Fibroblast of skin of scalp (primary cell): ENCODE results near the gene GALNT7.
"Not testable (repeated sequence)": the region's sequence is repeated elsewhere in the genome, so short reads cannot be mapped to it uniquely, and the experiment has no call there.

Experiments used
- DNase-seq: peaks from one replicate; pipeline ENCODE4 v3.0.0-alpha.2; 2013

GALNT7 gene

GRCh38 chr4:173167758-173168395, 734 bp upstream of the GALNT7 start:
- peak; percentile 27 for DNase-seq

- DNase-seq, result no peak
These were observed 492 bp downstream of the GALNT7 start for GRCh38 chr4:173169178-173169427.

- DNase-seq, result peak; percentile 70
These were observed 994 bp downstream of the GALNT7 start for GRCh38 chr4:173169428-173170181.

- DNase-seq, result no peak
These were observed 1.7 kb downstream of the GALNT7 start for GRCh38 chr4:173170182-173170778.

GRCh38 chr4:173171098-173171497, 2.5 kb downstream of the GALNT7 start:
- DNase-seq, result peak; percentile 41

- no peak for DNase-seq
These were observed 3.4 kb downstream of the GALNT7 start for GRCh38 chr4:173171987-173172386.

GRCh38 chr4:173174184-173174583, 5.6 kb downstream of the GALNT7 start:
- no peak for DNase-seq

- DNase-seq, result no peak
These were observed 6.0 kb downstream of the GALNT7 start for GRCh38 chr4:173174594-173175012.

- DNase-seq, result no peak
These were observed 7.4 kb downstream of the GALNT7 start for GRCh38 chr4:173176010-173176409.

- DNase-seq, result no peak
These were observed 8.6 kb downstream of the GALNT7 start for GRCh38 chr4:173177232-173177631.

GRCh38 chr4:173178144-173178543, 9.5 kb downstream of the GALNT7 start:
- DNase-seq, result no peak

GRCh38 chr4:173181848-173182247, 13.2 kb downstream of the GALNT7 start:
- peak; percentile 44 for DNase-seq

GRCh38 chr4:173182403-173182802, 13.8 kb downstream of the GALNT7 start:
- DNase-seq, result peak; percentile 82

GRCh38 chr4:173183659-173184247, 15.1 kb downstream of the GALNT7 start:
- DNase-seq, result not testable (repeated sequence)

GRCh38 chr4:173185847-173186510, 17.4 kb downstream of the GALNT7 start:
- DNase-seq, result no peak

GRCh38 chr4:173187732-173188131, 19.1 kb downstream of the GALNT7 start:
- peak; percentile 35 for DNase-seq

GRCh38 chr4:173188648-173189047, 20.0 kb downstream of the GALNT7 start:
- no peak for DNase-seq

- DNase-seq, result peak; percentile 55
These were observed 20.6 kb downstream of the GALNT7 start for GRCh38 chr4:173189117-173189693.

GRCh38 chr4:173191623-173192041, 23.0 kb downstream of the GALNT7 start:
- DNase-seq, result no peak

GRCh38 chr4:173192375-173193162, 24.0 kb downstream of the GALNT7 start:
- DNase-seq, result no peak

- no peak for DNase-seq
These were observed 25.5 kb downstream of the GALNT7 start for GRCh38 chr4:173194157-173194556.

GRCh38 chr4:173195109-173195508, 26.5 kb downstream of the GALNT7 start:
- no peak for DNase-seq
